Measurements from ENCODE around the gene ARHGAP22.

- TF ChIP-seq CTCF (conservative IDR thresholded peaks at IDR 0.05 in 1 of 2, IDR thresholded peaks at IDR 0.05 in 1 of 2; ENCODE audit: extremely low read depth in 1 of 2, insufficient read depth in 1 of 2, low read depth in 1 of 2, low read length in 2 of 2) (no peak), EZH2 (IDR thresholded peaks at IDR 0.05; ENCODE audit: borderline replicate concordance, low read length) (no peak)
Observed at GRCh38 chr10:48536156-48536500, 68.7 kb downstream of the ARHGAP22 start.
